AG09309 (cell line): ENCODE measurements around the gene CSF1.

Source experiments
- DNase-seq: peaks from one replicate; pipeline ENCODE4 v3.0.0-alpha.2; 2010; ENCODE audit warnings: low read depth
- H3K4me3 ChIP-seq: 2 replicates; pipeline ENCODE4 v1.5.1; 2011; ENCODE audit warnings: mild to moderate bottlenecking, low read depth, low read length, moderate library complexity; ENCODE audit not compliant: control insufficient read depth
- CTCF ChIP-seq: IDR thresholded peaks from 2 replicates; pipeline ENCODE4 v1.5.1; 2011; ENCODE audit warnings: mild to moderate bottlenecking, low read depth, low read length, inconsistent platforms; ENCODE audit not compliant: insufficient read depth, control insufficient read depth; ENCODE audit errors: missing control alignments

Gene CSF1

DNA sequence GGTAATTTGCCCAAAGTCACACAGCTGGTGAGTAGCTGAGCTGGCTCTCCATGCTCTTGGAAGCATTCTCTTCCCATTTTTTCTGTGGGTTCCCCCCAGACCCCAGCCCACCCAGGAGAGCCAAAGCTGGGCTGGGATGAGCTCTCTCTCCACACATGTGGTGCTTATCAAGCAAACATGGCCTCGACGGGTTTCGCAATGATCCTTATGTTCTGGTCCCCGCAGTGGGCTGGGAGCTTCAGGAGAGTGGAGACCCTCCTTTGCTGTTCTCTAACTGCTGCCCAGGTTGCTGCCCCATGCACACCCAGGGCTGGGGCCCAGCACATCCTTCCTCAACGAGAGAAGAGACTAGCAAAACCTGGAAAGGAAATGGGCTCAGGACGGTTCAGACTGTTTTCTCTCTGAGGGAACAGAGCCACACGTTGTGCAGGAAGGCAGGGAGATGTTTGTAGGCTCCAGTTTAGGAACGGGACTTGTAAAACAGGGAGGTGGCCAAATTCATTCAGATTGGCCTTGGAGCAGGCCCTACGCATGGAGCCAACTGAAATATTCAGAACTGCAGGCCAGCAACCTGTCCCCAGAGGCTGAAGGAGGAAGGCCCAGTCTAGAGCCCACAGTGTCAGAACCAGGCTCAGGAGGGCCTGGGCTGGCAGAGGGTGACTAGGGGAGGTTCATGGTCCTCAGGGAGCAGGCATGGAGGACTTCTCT lies 27.2 kb upstream of the CSF1 start:
- no peak for DNase-seq
- H3K4me3 ChIP-seq: no peak overlapping the region
- TF ChIP-seq CTCF: no peak

- DNase-seq: no peak
- no peak overlapping the region for H3K4me3 ChIP-seq
- no peak for TF ChIP-seq CTCF
Observed at GRCh38 chr1:109884242-109884891, 26.3 kb upstream of the CSF1 start.

DNA sequence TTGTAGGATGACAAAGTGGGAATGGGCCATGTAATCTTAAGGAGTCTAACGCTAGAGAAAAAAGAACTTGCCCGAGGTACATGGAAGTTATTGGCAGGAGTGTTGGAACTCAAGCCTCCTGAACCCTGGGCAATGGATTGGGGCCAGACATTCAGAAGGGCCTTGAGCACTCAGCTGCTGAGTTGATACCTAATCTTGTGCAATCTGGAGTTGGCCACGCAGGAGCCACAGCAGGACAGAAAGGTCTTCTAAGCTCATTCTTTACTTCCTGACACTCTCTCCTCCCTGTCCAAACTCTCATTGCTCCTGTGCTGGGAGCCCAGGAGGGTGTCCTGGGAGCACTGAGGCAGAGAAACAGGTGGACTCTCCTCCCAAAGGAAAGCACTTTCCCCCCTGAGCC lies 25.1 kb upstream of the CSF1 start:
- no peak for DNase-seq
- no peak for TF ChIP-seq CTCF
- H3K4me3 ChIP-seq: no peak overlapping the region

- DNase-seq: no peak
- TF ChIP-seq CTCF: no peak
- H3K4me3 ChIP-seq: no peak overlapping the region
Observed at GRCh38 chr1:109886827-109887226, 23.8 kb upstream of the CSF1 start.

- H3K4me3 ChIP-seq: no peak overlapping the region
- no peak for DNase-seq
- no peak for TF ChIP-seq CTCF
Observed at GRCh38 chr1:109887271-109887670, 23.4 kb upstream of the CSF1 start.

GRCh38 chr1:109887884-109888283 lies 22.8 kb upstream of the CSF1 start:
- no peak for TF ChIP-seq CTCF
- no peak overlapping the region for H3K4me3 ChIP-seq
- no peak for DNase-seq
